Measurements from ENCODE around the gene IRAG1.

IRAG1 gene

DNA sequence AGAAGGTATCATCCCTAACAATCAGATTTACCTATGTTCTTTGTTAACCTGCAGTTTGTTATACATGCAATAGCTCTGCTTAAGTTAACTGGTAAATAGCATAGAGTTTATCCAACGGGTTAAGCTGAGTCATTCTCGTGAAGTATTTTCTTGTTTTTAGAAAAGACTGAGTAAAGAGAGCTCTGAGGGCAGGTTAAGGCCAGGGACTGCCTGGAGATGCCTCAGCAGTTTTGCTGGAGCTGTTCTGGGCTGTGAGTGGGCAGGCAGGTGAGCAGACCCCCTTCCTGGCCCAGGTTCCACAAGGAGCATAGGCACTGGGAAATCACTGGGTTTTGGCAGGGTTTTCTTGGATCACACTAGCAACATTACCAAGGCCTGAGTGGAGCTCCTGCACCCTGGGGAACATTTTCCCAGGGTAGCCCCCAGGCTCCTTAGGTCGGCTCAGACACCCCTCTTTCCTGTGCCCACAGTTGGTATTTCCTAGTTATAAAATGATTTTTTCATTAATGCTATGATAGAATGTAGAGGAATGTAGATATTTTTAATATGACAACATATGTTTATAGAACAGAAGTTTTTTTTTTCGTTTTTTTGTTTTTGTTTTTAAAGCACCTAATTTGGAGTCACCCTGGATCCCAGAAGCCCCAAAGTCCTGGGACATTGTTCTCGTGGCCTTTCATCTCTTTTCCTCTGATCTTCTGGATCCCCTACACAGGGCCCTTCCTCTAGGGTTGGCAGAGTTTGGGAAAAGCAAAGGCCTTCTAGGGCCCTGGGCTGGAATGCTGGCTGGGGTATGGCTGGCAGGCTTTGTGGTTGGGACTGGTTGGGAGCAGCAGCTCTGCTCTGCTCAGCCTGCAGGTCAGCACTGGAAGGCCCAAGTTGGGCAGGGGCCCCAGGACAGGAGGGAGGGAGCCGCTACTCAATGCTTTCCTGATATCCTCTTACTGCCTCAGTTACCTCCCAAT, 26.7 kb downstream of the IRAG1 start:
- DNase-seq = no peak

DNA sequence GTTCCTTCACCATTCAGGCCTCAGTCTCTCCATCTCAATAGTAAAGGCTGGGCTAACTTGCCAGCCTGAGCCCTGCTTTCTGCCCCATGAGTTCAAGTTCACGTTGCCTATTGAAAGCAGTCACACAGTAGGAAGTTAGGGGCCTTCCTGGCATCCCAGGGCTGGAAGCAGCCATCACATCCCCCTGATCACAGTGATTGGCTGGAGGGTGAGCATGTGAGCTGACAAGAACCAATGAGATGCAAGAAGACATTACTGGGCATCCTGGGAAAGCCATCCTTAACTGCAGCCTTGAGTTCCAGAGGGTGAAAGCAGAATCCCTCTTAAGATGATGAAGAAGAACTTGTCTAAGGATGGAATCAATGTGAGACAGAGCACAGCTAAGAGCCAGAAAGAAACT, 29.1 kb downstream of the IRAG1 start:
- no peak for DNase-seq

DNA sequence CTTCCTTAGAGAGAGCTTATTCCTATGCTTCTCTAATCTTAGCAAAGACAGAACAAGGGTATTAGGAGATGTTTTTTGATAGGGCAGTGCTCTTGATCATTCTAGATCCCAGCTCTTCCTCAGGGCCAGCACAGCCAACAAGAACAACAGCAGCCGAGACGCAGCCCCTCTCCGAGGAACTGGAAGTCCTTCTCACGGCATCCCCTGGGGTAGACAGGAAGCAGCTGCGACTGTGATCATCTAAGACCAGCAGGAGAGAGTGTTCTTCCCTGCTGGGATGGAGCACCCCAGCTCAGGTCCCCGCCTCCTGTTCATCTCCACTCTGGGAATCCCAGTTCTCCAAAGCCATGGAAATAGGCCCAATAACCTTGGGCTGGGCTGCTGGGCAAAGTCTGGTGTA, 29.6 kb downstream of the IRAG1 start:
- DNase-seq = no peak

DNA sequence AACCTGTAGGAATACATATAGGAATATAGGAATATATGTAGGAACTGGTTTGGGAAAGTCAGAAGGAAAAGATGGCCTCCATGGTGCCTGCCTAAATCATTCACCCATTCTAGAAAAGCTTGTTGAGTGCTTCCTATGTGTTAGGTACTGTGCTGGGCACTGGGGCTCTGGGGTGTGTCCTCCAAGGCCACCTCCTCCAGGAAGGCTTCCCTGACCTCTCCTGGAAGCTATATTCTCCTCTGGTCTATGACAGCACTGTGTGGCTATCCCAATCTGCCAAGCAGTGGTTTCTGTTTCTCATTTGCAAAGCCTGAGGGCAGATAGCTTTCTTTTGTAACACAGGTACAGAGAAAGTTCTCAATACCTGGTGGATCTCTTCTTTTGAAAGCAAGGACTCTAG, 30.2 kb downstream of the IRAG1 start:
- DNase-seq = no peak

DNA sequence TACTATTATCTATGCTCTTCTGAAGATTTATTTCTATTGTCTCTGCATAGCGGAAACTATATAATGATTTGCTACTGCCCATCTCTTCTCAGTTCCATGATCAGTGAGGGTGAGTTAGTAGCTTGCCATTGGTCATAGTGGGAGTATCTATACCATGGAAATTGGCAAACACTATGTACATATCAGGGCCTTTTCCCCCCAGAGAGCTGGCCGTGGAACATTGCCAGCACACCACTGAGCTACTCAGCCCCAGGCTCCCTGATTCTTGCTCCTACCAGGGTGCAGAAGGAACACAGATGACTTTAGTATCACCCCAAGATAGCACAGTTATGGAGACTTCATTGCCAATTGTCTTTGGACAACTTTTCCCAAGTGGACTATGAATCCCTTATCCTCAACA, 33.2 kb downstream of the IRAG1 start:
- DNase-seq = no peak

DNA sequence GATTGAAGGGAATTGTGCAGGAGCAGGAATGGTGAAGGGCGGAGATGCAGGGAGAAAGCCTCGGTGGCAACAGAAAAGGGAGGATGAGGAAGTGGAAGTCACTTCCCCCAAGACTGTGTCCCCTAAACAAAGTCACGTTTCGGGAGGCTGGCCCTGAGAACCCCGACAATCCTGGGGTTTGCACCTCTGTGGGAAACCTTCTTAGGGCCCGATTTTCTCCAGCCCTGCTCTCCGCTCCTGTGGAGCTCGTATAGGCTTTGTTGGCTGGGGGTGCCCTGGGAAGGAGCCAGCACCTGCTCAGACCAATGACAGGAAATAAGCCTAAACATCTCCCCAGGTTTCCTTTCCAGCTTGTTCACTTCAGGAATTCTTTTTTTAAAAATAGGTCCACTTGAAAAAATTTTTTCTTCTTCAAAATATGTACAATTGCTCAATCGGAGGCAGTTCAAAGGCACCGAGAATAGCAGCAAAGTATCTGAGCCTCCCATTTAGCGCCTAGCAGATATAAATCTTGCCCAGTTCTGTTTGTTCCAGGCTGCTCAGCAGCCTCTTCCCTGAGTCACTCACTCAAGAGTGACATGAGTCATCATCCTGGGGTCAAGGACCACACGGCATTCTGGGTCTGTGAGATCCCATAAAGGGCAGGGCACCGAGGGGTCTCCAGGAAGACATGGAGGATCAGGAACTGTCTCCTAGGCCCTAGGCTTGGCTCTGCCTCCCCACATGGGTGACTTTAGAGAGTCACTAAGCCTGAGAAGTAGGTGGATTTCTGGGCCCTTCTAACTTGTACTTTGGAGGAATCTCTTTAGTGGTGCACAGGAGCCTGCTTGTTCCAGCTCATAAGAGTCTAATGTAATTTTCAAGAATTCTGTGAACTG, 34.0 kb downstream of the IRAG1 start:
- peak; percentile 5 for DNase-seq

DNA sequence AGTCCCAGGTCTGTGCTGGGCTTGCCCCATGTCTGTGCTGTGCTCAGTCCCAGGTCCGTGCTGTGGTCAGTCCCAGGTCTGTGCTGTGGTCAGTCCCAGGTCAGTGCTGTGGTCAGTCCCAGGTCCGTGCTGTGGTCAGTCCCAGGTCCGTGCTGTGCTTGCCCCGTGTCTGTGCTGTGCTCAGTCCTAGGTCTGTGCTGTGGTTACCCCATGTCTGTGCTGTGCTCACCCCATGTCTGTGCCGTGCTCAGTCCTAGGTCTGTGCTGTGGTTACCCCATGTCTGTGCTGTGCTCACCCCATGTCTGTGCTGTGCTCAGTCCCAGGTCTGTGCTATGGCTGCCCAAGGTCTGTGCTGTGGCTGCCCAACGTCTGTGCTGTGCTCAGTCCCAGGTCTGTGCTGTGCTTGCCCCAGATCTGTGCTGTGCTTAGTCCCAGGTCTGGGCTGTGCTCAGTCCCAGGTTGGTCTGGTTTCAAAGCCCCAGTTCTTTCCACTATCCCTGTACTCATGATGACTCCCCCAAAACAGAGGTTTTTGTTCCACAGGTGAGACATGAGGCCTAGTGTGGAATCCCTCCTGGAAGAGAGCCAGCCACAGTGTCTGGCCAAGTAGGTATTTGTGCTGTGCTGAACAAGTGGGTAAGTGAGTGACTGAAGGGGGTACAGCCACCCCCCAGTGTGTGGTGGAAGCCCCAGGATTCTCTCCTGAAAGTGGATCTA, 34.8 kb downstream of the IRAG1 start:
- no peak for DNase-seq

DNA sequence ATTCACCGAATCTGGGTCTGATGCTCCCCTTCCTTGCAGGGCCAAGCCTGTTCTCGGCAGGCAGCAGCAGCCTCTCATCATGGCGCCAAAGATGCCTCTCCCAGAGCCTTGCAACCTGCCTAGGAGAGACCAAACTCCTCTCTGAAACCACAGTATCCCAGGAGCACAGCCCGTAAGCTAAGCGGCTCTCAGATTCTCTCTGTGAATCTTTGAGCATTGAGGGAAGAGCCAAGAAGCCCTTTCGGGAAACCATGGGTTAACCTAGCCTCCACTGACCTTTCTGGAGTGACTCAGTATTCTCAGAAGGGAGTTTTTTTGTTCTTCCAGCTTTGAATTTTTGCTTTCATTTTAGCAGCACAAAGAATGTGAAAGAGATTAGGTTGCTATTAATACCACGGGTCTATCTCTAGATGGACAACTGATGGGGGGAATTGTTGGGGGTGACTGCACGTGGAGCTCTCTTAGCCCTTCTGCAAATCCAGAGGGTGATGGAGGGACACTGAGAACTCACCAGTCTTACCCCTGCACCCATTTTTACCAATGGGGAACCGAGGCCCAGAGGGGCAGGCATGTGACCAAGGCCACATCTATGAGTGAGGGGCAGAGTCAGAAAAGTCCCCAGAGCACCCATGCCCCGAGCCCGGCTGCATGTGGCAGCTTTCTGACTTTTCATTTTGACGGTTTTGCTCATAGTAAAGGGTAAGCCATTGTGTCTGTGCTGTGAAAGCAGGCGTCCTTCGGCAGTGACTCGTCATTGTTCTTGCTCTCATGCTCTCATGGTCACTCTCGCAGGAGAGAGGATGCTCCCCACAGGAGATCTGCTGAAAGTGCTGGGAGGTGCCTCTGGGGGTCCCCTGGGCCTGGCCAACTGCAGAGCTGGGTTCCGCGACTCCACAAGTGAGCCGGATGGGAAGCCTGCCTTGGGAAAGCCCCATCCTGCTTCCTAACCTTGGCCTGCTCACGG, 36.0 kb downstream of the IRAG1 start:
- DNase-seq = peak; percentile 11

DNA sequence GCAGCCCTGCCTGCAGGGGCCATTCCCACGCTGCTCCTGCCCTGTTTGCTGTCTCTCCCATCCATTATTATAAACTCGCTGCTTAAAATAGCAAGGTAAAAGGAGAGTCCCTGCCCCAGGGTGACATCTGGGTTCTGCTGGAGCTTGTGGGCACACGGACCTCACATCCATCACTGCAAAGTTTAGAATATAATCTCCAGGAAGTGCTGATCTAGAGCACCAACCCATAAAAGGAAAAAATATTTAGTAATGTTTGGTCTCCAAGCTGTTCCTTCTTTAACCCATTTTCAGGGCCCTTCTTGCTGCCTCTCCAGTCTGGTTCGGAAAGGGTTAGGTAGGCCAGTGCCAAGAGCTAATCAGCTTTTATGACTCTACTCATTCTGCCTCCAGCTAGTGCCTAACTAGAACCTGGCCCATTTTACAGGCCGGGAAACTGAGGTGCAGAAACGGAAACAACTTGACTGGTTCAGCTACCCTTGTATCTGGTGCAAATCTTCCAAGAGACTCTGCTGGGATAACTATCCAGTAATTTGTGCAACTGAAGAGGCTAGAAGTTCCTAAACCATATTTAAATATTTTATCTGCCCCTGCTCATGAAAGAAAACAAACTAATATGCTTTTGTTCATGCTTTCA, 37.5 kb downstream of the IRAG1 start:
- DNase-seq = no peak

DNA sequence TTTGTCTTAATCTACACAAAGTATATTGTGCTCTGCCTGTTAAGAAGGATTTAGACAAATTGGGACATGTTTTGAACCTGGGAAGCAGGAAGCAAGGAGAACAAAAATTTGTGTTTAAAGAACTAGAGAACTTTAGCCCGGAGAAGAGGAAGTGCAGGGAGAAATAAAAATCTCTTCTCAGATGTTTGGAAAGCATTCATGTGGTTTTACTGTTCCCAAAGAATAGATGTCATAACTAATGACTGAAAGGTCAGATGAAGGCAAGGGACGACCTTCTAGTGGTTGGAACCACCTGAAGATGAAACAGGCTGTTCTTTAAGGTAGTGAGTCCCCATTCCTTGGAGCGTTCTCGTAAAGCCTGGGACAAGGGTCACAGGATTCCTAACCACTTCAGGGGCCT, 38.3 kb downstream of the IRAG1 start:
- DNase-seq = no peak

DNA sequence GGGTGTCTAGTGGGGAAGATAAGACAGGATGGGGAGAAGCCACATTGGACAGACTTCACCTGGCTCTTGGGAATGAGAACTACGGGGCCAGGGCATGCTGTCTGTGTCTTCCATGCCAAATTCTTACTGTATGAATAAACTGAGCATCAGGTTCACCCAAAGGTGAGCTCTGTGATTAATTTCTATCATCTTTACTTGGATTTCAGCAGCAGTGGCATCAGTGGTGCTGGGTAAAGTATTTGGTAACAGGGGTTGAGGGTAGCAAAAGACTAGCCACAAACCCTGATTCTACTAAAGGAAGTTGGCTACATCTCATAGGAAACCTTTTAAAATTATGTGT, 38.8 kb downstream of the IRAG1 start:
- no peak for DNase-seq

DNA sequence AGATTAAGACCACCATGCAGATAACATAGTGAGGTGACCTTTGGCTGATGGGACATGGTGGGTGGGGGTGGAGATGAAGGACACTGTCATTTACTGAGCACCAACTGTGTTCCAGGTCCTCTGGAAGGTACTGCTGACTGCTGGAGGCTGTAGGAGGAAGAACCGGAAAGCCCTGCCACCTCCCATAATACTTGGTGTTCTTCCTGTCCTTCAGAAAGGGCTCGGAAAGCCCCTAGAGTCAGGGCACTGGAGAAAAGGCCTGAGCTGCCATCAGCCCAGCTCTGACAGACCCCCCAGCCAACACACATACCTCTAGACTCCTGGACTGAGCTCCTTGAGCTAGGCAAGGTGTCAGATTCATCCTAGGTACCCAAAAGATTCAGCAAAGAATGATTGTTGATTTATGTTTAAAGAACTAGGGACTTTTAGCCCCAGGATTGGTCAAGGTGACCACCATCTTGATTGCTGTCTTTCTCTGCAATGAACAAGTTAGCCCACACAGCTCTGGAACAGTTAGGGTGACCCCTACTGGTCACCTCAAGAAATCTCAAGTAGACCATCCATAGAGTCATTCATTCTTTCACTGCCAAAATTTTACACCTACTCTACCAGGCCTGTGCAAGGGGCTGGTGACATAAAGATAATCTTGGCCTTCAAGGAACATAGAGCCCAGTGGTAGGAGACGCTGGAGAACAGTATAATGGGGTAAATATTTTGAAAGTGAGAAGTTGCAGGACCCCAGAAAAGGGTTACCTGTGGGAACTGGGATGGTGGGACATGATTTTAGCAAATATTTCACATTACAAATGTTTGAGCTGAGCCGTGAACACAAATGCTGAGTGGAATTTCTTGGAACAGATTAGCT, 39.4 kb downstream of the IRAG1 start:
- no peak for DNase-seq

DNA sequence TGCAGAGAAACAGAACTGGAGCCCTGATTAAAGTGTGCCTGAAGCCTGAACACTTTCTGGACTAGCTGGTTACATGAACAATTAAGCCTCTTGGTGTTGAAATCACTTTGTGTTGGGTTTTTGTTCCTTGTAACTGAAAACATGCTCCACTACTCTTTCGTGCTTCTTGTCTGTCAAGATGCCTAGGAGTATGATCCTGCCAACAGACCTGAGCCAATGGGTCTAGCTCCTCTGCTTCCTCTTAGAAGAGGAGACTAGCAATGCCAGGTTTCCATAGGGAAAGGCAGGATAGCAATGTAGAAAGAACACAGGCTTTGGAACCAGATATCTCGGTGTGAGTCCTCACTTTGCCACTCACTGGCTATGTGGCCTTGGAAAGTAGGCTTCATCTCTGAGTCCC, 40.3 kb downstream of the IRAG1 start:
- DNase-seq = no peak

DNA sequence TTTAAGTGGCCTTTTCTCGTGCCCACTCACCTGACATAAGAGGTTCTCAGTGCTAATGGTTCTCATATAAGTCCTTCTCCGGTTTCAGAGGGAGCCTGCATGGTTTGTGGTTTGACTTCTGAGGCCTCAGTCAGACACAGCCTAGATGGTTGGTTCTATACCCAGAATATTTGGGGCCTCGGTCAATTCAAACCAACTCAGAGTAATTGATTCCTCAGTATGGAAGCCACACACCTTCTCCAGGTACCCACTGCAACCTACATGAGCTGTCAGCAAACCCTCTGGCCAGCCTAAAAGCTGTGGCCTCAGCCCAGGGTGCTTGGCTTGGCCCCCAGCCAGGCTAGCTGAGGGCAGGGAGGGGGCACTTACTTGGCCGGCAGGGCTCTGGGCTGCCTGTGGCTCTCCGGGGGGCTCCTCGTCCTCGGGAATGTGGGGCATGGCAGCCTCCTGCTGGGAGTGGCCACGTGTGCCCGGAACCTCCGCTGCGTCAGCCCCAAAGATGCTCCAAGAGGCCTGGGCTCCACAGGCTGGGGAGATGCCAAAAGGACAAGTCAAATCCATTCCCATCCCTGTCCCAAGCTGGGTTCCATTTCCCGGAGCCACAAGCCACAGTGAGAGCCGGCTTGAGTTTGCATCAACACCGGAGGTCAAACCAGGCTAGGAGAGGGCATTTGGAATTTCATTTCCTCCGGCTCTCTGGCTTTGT, 41.7 kb downstream of the IRAG1 start:
- peak; percentile 3 for DNase-seq

DNA sequence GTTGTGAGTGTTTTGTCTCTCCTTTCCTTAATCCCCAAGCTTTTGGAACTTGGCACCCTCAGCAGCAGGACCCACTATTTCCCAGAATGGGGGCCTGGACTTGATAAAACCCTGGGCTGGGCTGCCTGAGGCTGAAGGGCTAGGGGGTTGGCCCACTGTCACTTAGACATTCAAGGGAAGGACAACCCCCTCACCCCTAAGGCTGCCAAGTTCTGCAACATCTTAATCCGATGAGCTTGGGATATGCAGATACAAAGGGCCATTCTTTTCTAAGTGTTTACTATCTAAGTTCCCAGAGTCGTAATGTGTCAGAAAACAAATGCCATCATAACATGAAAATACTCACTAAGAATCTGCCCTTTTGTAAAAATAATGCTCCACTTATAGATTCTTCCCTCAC, 42.9 kb downstream of the IRAG1 start:
- DNase-seq = no peak

DNA sequence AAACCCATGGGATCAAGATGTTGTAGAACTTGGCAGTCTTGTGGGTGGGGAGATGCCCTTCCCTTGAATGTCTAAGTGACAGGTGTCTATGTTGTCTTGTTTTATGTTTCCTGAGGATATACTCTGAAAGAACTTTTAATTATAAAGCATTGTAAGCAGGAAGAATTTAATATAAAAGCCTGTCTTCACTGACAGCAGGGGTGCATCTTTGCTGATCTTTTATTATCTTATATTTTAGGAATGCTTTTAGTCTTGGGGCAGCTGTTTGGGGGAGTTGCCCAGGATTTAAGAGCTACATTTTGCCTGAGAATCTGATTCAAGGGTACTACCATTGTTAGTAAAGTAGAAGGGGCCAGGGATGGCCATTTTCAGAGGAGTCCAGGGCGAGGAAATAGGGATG, 43.4 kb downstream of the IRAG1 start:
- DNase-seq = no peak

DNA sequence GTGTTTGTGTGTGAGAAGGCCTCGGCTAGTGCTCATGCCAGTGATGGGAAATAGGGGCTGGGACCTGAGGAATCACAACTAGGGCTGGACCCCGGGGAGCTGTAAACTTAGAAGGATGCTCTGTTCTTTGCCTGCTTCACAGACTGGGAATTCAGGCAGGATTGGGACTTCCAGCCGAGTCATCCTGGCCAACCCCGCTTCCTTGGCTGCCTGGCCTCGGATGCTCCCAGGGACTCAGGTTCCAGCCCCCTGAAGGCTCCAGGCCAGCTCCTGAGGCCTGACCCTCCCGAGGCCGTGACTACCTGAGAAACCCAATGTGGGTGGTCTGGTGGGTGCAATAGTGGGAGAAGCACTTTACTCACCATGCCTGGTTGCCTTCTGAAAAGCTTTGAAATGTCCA, 44.7 kb downstream of the IRAG1 start:
- no peak for DNase-seq

DNA sequence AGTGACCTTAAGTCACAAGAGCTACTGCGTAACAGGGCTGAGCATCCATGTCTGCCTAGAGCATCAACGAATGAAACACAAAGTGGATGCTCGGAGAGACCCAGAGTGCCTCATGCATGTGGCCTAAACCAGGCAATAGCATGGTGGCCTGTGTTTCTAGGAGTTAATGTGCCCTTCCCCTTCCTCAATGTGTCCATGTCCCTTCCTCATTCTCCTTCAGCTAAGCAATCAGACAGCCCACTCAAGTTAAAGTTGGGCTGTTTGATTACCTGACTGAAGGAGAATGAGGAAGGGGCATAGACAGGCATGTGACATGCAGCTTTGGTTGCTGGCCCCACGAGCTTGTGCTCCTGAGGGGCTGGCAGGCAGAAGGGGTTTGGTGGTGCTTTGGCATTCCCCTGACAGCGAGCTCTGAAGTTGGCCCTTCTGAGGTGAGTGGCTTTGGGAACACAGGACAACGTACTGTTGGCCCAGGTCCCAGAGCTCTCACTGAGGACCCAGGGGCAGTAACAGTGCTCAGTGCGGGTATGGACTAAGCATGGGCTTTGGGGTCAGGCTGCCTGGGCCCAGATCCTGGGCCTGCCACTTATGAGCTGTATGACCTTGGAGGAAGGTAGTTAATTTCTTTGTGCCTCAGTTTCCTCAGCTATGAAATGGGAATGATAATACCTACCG, 46.7 kb downstream of the IRAG1 start:
- DNase-seq = no peak

DNA sequence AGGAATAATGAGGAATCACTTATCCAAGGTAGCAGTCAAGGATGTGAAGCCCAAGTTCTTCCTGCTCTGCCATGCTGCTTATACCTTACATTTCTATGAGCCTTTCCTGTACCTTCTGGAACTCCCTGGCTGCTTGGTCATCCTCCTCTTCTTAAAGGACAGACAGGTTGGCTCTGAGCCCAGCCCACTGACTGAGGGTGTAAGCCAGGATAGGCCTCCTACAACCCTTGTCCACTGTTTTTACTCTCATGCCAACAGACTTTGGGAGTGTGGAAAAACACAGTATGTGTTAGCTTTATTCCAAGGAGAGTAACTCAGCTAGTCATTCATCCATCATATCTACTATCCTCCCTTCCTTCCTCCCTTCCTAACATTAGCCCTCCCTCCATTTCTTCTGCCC, 47.5 kb downstream of the IRAG1 start:
- no peak for DNase-seq

All from NK-92 treated with Interleukin-12 subunit alpha and Interleukin-12 subunit beta, amount 100 ng/mL, for 24 hours (cell line).